HEK293T (cell line): ENCODE data around the gene HOXB3.

Experiments used
- ARNT ChIP-seq: fragments of 450-650 bp; IDR thresholded peaks from 2 replicates; pipeline ENCODE4 v1.6.1; 2017; ENCODE audit warnings: mild to moderate bottlenecking
- CTBP1 ChIP-seq: fragments of 450-650 bp; IDR thresholded peaks from 2 replicates; pipeline ENCODE4 v1.6.1; 2016; ENCODE audit warnings: borderline replicate concordance
- FOXK2 ChIP-seq: fragments of 450-650 bp; IDR thresholded peaks from 2 replicates; pipeline ENCODE4 v1.6.1; 2016; ENCODE audit warnings: mild to moderate bottlenecking
- FOXM1 ChIP-seq: fragments of 450-650 bp; IDR thresholded peaks from 2 replicates; pipeline ENCODE4 v1.6.1; 2017; ENCODE audit warnings: mild to moderate bottlenecking, borderline replicate concordance
- LEF1 ChIP-seq: fragments of 450-650 bp; IDR thresholded peaks from 2 replicates; pipeline ENCODE4 v1.6.1; 2017; ENCODE audit warnings: mild to moderate bottlenecking, borderline replicate concordance
- SP1 ChIP-seq: fragments of 450-650 bp; IDR thresholded peaks from 2 replicates; pipeline ENCODE4 v1.6.1; 2017

- TF ChIP-seq CTBP1 = peak; percentile 71
- TF ChIP-seq LEF1 = no peak
- no peak for TF ChIP-seq FOXM1
- no peak for TF ChIP-seq SP1
- no peak for TF ChIP-seq FOXK2
- TF ChIP-seq ARNT = no peak
Observed at GRCh38 chr17:48612456-48612853, 22.4 kb upstream of the HOXB3 start.
